Head of caudate nucleus (tissue), 42 donors: ENCODE measurements around the gene TTLL11.

Experiments used
- DNase-seq, 42 donors: peaks; one replicate each; pipeline versions ENCODE4 v3.0.0 to v3.0.0-alpha.2; 2020 to 2021; ENCODE audit warnings: mixed read lengths in 7 of 42
- intact Hi-C: fragments of 100-400 bp; cut with DNase I; formaldehyde crosslinking; loops from one replicate; pipeline ENCODE4 v1.15.0; 2022

TTLL11 gene

DNA sequence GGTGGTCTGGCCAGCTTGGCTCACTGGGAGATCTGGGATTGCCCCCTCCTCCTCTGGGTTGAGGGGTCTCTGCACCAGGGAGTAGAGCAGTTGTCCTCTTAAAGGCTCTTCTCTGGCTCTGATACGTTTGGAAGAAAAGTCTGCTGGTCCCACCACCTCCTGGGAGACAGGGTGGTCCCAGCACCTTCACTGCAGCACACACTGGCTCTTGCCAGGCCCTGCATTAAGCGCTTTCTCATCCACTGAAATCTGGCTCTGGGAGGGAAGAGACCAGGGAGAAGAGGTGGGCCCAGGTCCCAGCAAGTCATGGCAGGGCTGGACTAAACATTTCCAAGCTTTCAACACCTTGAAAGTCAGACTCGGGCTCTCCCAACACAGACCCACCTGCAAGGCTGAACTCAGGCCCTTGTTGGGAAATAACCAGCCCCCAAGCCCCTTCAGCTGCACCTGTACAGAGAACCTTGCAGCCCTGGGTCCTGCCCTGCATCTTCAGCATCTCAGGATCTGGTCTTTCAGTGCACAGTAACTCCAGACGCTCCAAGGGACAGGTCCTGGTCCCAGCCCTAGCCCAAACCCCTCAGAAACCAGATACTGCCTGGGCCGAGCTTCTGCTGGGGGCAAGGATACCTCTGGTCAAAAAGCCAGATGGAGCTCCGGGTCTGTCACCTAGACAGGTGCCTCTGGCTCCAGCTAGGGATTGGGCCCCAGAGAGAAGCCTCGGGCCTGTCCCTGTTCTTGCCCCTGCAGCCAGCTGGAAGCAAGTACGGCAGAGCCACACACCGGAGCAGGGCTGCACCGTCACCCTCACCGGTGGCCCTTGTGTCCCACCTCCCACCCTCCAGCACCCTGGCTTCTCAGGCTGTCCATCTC lies 307.2 kb downstream of the TTLL11 start:
- peak in 3 of 42 donors; percentile 6 to 41 (median 28) for DNase-seq
- intact Hi-C loops, result no loop called here

DNA sequence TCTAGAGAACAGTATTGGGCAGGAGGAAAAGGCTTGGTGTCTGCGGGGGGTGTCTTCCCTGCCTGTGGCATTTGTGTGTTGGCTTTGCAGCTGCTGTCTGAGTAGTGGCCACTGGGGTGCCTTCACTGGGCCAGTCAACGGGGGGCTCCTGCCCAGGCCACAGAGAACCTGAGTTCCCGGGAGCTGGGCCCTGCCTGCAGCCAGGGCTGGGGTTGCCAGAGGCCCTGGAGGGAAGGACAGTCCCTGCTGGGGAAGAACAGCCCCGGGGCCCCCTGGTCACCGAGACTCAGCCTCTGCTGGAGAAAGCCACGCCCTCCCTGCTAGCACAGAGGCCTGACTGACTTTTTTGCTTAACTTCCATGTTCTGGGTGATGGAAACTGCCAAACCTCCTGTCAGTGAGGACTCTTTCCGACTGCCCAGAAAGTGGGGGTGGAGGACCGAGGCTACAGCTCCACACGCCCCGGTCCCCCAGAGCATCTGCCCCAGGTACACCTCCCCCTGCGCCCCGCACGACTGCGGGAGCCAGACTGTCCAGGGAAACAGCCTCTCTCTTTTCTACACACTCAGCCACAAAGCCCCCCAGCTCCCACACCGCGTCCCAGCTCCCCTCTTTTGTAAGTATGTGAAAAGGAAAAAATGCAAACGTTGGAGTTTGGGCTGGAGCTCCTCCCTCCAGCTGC lies 308.2 kb downstream of the TTLL11 start:
- intact Hi-C loops, result no loop called here
- peak in 6 of 42 donors; percentile 4 to 43 (median 27) for DNase-seq

DNA sequence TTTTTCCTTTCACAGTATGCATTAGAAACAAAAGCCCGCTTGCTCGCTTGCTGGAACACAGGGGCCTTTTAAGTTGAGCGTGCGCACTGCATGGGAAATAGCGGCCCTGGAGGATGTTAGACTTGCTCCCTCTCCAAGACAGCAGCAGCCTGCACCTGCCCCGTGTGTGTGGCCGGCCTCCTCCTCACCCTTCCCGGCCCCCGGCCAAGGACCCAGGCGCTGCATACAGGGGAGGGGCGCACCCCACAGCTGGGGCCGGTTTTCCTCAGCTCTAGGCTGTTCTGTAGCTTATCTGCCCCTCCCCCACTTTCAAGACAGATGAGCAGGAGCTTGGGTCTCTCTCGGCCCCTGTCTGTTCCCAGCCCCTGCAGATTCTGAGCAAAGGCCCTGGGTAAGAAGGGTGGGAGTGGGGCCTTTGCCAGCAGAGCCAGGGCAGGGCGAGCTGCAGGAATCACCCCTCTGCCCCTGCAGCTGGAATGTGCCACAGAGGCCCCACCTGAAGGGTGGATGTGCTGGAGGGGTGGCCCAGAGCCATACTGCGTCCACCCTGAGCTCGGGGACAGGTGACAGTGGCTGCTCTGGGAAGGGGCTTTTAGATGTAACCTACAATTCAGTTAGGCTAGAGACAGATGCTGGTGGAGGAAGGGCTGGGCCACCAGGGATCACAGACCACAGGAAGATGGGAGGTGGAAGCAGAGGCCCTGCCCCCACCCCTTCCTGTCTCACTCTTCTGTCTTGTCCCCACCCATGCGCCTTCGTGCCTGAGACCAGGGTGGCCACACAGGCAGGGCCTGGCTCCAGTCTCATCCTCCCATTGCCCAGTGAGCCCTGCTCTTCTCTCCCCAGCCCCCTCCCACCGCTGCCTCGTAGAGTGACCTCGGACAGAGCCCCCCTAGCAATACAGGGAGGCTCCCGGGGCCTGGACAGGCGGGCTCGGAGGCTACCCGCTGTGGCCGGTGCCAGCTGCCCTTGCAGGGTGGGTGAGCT lies 309.3 kb downstream of the TTLL11 start:
- peak in 12 of 42 donors; percentile 3 to 68 (median 46) for DNase-seq
- intact Hi-C loops, result no loop called here

DNA sequence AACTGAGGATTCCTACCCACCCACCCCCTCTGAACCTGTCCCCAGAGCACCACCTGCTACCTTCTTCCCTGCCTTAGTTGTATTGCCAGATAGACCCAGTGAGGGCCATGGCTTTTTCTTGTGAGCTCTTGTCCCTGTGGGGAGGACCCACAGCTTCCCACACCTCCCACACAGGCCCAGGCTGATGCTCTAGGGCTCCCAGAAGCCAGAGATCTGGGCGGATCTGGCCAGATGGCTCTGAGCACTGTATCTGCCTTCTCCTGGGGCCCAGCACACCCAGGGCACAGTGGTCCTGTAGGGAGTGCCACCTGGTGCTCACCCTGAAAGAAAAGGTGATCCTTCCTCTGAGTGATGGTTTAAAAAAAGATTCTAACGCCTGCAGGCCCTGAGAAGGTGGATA lies 310.0 kb downstream of the TTLL11 start:
- intact Hi-C loops, result no loop called here
- peak in 5 of 42 donors; percentile 7 to 36 (median 17) for DNase-seq

DNA sequence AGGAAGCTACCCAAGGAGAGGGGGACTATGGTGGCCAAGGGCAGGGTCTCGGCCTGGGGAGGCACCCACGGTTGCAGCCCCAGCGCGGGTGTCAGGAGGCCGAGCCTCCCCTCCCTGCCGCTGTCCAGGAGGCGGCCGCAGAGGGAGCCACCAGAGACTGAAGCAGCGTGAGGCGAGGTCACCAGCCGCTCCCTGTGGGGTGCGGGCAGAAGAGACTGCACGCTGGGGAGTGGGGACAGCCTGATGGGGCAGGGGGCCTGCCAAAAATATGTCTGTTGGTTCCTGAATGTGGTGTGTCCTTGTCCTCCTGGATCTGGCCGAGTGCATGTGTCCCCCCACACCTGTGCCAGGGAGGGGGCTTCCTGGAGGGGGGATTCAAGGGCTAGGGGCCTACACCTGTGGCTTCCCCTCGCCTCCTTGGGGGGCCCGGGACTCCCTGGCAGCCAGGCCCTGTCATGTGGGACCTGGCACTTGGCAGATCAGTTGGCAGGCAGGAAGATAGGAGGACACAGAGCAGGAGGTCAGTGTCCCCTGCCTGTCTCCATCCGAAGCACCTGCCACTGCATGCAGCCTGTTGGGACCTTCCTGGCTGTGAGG lies 310.5 kb downstream of the TTLL11 start:
- intact Hi-C loops, result no loop called here
- DNase-seq, result peak in 4 of 42 donors; percentile 5 to 40 (median 19)

DNA sequence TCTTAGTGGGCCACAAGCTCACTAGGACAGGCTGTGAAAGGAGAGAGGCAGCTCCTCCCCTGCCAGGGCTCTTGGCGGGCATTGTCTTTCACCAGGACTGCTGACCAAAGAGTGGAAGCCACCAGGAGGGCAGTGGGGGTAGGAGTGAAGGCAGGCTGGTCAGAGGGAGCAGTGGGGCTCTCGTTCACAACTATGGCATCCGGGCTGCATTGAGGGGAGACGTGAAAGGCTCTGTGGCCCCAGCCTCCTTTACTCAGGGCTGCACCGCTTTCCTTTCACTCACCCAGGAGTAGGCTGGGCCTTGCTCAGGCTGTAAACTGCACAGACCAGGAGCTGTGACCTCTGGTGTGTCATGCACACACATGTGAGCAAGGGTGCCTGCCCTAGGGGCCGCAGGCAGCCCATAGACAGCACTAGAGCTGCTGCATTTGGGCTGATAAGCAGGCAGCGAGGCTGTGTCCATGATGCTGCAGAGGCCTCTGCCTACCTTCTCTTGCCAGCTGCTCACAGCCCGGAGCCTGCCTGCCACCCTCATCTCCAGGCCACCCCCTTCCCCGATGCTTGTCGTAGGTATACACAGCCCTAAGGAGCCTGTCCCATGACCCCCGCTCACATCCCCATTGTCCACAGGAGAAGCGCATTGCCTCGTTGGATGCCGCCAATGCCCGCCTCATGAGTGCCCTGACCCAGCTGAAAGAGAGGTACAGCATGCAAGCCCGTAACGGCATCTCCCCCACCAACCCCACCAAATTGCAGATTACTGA lies 311.2 kb downstream of the TTLL11 start:
- DNase-seq, result peak in 7 of 42 donors; percentile 5 to 43 (median 27)
- intact Hi-C loops, result no loop called here

DNA sequence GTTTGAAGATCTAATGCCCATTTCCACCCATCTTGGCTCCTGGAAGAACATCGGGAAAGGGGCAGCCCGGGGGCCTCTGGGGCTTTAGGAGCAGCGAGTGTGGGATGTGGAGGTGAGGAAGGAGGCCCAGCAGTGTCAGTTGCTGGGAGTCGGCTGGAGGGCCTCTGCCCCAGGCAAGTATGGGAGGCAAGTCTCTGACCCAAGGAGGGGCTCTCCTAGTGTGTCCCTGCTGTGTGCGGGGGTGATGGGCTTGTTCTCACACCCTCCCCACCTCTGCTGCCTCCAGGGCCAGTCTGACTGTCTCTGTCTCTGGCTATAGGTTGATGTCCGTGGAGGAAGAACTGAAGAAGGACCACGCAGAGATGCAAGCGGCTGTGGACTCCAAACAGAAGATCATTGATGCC lies 312.0 kb downstream of the TTLL11 start:
- intact Hi-C loops, result no loop called here
- DNase-seq, result peak in 3 of 42 donors; percentile 6 to 33 (median 30)

DNA sequence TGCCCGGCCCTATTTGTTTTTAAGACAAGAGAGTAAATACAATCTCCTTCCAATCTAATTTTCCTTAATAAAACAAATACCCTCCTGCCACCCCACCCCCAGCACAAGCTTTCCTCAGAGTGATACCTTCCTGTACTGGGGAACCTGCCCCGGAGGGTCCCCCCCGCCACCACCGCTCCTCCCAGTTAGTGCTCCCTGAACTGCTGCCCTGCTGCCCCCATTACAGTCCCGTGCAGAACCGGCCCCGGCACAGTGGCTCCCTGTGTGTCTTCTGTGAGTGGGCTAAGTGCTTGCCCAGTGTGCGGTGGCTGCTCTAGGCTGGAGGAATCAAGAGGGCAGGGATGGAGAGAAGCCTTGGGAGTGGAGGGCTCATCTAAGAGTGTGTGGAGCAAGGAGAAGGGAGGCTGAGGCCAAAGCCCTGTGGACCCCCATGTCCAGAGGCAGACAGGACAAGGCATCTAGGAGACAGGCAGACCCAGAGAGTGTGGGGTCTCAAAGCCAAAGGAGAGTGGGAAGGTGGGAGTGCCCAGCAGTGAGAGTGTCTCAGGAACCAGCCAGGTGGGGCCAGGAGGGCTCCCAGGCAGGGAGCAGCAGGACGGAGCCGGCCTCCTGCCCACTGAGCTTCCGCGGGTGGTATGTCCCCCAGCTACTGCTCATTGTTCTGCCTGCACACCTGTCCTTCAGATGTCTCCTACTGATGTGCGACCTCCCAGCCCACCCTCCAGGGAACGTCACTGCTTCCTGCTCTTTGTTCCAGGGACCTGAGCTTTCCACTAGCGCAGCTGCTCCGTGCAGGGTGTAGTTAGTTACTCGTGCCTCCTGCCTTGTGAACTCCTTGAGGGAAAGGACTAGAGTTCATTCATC lies 312.7 kb downstream of the TTLL11 start:
- intact Hi-C loops, result no loop called here
- DNase-seq, result peak in 6 of 42 donors; percentile 2 to 34 (median 6)

DNA sequence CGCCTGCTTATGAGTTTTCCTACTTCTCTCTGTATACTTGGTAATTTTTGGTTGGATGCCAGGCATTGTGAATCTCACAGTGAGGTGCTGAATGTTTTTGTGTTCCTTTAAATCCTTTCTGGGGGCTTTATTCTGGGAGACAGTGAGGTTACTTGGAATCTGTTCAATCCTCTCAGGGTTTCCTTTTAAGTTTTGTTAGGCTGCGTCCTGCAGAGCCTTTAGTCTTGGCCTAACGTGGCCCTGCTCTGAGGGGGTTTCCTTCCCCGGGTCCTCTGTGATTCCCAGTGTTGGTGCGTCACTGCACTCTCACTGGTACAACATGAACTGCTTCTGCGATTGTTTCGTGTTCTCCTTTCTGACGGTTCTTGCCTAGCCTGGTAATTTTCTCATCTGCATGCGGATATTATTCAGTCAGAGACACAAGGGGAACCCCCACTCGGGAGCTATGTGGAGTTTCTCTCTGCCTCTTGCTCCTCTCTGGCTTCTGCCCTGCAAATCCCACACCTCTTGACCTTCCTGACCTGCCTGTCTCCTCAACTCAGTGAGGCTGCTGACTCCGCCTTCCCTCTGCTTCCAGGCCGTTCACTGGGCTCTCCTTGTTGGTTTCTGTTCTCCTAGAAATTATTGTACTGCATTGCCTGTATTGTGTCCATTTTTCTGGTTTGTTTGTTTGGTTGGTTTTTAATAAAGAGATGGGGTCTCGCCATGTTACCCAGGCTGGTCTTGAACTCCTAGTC lies 313.6 kb downstream of the TTLL11 start:
- intact Hi-C loops, result no loop called here

DNA sequence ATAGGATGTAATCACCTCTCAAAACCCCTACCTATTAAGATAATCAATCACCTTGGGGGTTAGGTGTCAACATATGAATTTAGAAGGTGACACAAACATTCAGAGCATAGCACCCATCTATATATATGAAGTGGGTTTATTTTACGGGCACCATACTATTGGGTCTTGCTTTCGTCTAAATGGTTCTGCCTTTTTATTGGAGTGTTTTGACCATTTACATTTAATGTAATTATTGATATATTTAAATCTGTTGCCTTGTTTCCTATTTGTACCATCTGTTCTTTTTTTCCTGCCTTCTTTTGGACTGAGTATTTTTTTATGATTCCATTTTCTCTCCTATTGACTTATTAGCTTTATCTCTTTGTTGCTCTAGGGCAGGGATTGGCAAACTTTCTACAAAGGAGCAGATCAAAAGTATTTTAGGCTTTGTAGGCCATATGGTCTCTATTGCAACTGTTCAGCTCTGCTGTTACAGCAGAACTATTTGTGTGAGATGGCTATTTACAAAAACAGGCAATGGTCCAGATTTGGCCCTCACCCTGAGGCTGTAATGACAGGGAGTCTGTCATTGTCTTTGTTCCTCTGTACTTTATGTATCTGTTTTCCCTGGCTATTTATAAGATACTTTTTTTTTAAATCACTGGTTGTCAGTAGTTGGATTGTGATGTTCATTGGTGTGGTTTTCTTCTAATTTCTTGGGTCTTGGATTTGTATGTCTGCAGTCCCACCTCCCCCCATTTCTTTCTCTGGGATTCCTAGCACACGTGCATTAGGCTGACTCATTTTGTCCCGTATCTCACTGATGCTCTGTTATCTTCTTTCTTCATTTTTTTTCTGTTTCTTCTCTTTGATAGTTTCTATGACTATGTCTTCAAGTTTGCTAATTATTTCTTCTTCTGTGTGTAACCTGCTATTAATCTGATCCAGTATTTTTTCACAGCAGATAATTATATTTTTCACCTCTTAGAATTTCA lies 314.6 kb downstream of the TTLL11 start:
- DNase-seq, result peak in 4 of 42 donors; percentile 2 to 35 (median 12)
- intact Hi-C loops, result no loop called here

More for the DNA sequence above, 313.6 kb downstream of the TTLL11 start:
- peak in 11 of 42 donors; percentile 10 to 72 (median 38) for DNase-seq

DNA sequence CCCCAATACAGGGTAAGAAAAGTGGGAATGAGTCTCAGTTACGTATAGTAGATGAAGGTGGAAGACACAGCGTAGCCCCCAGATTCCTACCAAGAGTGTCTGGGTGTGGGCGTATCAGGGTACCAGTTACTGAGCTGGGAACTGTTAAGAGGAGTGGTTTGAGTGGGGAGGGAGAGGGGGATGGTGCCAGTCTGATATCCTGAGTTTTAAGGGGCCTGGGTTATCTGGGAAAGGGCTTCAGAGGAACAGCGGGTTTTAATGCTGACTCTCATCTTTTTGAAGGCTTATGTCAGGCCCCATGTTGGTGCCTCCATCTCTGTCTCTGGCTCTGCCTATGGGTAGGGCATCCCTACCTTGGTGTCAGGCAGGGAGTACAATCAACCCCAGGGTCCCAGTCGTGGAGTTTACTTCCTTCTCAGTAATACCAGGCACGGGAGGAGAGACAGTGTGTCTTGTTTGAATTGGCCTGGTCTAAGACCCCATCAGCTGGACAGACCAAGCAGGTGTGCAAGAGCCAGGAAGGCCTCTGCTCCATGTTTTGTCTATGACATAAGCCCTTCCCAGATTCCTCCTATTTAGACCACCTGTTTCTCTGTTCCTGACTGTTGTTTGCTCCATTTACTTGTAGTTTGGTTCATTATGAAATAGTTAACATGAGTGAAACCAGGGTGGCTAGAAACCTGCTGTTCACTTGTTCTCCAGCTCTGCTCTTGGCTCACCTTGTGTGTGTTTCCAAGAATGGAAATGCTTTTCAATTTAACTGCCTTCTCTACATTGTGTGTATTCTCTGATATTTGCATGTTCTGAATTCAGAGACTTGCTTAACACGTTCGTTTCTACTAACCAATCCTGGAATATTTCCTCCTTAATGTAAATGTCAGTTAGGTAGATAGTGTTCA lies 316.1 kb downstream of the TTLL11 start:
- intact Hi-C loops, result no loop called here
- peak in 15 of 42 donors; percentile 9 to 58 (median 29) for DNase-seq

DNA sequence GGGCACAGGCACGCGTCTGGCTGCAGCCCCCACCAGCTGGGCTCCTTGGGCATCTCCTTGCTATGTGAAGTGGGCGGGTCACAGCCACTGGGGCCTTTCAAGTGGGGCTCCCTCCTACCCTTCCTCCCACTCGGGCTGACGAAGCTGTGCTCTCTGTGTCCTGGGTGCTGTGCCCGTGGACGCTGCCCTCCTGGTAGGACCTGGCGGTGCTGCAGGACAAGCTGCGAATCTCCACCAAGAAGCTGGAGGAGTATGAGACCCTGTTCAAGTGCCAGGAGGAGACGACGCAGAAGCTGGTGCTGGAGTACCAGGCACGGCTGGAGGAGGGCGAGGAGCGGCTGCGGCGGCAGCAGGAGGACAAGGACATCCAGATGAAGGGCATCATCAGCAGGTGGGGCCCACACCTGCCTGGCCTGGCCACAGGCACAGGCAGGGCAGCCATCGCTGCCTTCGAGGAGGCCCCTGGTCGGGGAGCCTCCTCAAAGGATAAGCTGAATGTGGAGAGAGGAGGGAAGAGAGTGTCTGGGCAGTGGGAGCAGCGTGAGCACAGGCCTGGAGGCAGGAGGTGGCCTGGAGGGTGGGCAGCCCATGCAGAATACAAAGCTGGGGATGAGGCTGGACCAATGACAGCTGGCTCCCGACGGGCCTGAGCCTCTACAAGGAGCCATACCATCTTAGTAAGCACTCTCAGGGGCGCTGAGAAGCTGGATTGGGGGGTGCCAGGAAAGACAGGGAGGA lies 316.9 kb downstream of the TTLL11 start:
- DNase-seq, result peak in 16 of 42 donors; percentile 4 to 38 (median 14)

More for the DNA sequence above, 316.9 kb downstream of the TTLL11 start:
- intact Hi-C loops, result no loop called here
